Measurements from ENCODE around the gene KIFC3.
"Not testable (repeated sequence)": the region's sequence is repeated elsewhere in the genome, so short reads cannot be mapped to it uniquely, and the experiment has no call there.

The KIFC3 gene

GRCh38 chr16:57786632-57787518, 15.4 kb downstream of the KIFC3 start:
- DNase-seq: no peak

- no peak for DNase-seq
Observed at GRCh38 chr16:57785924-57786323, 16.4 kb downstream of the KIFC3 start.

GRCh38 chr16:57785385-57785784, 16.9 kb downstream of the KIFC3 start:
- DNase-seq: no peak

- DNase-seq: no peak
Observed at GRCh38 chr16:57784334-57784733, 18.0 kb downstream of the KIFC3 start.

- no peak for DNase-seq
Observed at GRCh38 chr16:57783883-57784282, 18.4 kb downstream of the KIFC3 start.

- no peak for DNase-seq
Observed at GRCh38 chr16:57783116-57783515, 19.2 kb downstream of the KIFC3 start.

- DNase-seq: not testable (repeated sequence)
Observed at GRCh38 chr16:57782607-57783055, 19.7 kb downstream of the KIFC3 start.

GRCh38 chr16:57781741-57782606, 20.3 kb downstream of the KIFC3 start:
- no peak for DNase-seq

GRCh38 chr16:57781349-57781740, 20.9 kb downstream of the KIFC3 start:
- DNase-seq: no peak

GRCh38 chr16:57779836-57780235, 22.5 kb downstream of the KIFC3 start:
- DNase-seq: not testable (repeated sequence)

- no peak for DNase-seq
Observed at GRCh38 chr16:57778658-57779057, 23.6 kb downstream of the KIFC3 start.

- DNase-seq: no peak
Observed at GRCh38 chr16:57775661-57776469, 26.4 kb downstream of the KIFC3 start.

- no peak for DNase-seq
Observed at GRCh38 chr16:57774705-57775285, 27.5 kb downstream of the KIFC3 start.

GRCh38 chr16:57773655-57774295, 28.5 kb downstream of the KIFC3 start:
- DNase-seq: no peak

- DNase-seq: no peak
Observed at GRCh38 chr16:57773019-57773418, 29.3 kb downstream of the KIFC3 start.

- no peak for DNase-seq
Observed at GRCh38 chr16:57771141-57771785, 31.0 kb downstream of the KIFC3 start.

- no peak for DNase-seq
Observed at GRCh38 chr16:57770361-57770760, 31.9 kb downstream of the KIFC3 start.

- no peak for DNase-seq
Observed at GRCh38 chr16:57769541-57770145, 32.6 kb downstream of the KIFC3 start.

- no peak for DNase-seq
Observed at GRCh38 chr16:57766714-57767348, 35.5 kb downstream of the KIFC3 start.

GRCh38 chr16:57765160-57765728, 37.0 kb downstream of the KIFC3 start:
- no peak for DNase-seq

All from DMS 273 treated with DMSO at 0.1 percent for 48 hours (cell line).